Epithelial cell of esophagus (primary cell): Measurements from ENCODE around the gene BLVRB.

ENCODE experiments used
- DNase-seq: peaks from one replicate; pipeline ENCODE4 v3.0.0; 2010; ENCODE audit warnings: low read depth
- H3K4me3 ChIP-seq: 2 replicates; pipeline ENCODE4 v1.5.1; 2011; ENCODE audit warnings: mild to moderate bottlenecking, low read length, control low read depth
- CTCF ChIP-seq: IDR thresholded peaks from 2 replicates; pipeline ENCODE4 v1.5.1; 2011; ENCODE audit warnings: low read depth, mild to moderate bottlenecking, low read length, control low read depth, inconsistent platforms; ENCODE audit not compliant: insufficient read depth; ENCODE audit errors: missing control alignments

Gene BLVRB

GRCh38 chr19:40449506-40449905 is 16.0 kb downstream of the BLVRB start:
- no peak for TF ChIP-seq CTCF
- DNase-seq, result no peak
- no peak overlapping the region for H3K4me3 ChIP-seq

- no peak overlapping the region for H3K4me3 ChIP-seq
- TF ChIP-seq CTCF, result no peak
- no peak for DNase-seq
These were observed 19.2 kb downstream of the BLVRB start for GRCh38 chr19:40446263-40446784.

GRCh38 chr19:40445780-40446262 is 19.7 kb downstream of the BLVRB start:
- no peak overlapping the region for H3K4me3 ChIP-seq
- no peak for TF ChIP-seq CTCF
- peak; percentile 70 for DNase-seq

- TF ChIP-seq CTCF, result no peak
- no peak for DNase-seq
- H3K4me3 ChIP-seq, result peak overlapping the region; percentile 100
These were observed 20.7 kb downstream of the BLVRB start for GRCh38 chr19:40444825-40445312.

GRCh38 chr19:40444000-40444824 is 21.3 kb downstream of the BLVRB start, which contains the start of gene SERTAD3:
Gene SERTAD3 (minus strand): TSS chr19:40444335. CDS start chr19:40442080, 2,255 bp downstream.
- no peak for TF ChIP-seq CTCF
- peak; percentile 96 for DNase-seq
- H3K4me3 ChIP-seq, result peak within 1 kb of the TSS; percentile 100

- DNase-seq, result peak; percentile 99
- TF ChIP-seq CTCF, result no peak
- peak overlapping the region; percentile 100 for H3K4me3 ChIP-seq
These were observed 22.2 kb downstream of the BLVRB start for GRCh38 chr19:40443131-40443999.
